SK-N-SH (cell line): ENCODE results near the gene UTP3.

Experiments
- CHD2 ChIP-seq: fragments of 150-350 bp; IDR thresholded peaks from 2 replicates; pipeline ENCODE4 v1.6.1; 2018; ENCODE audit warnings: low read length; ENCODE audit not compliant: partially characterized antibody
- EZH2phosphoT487 ChIP-seq: fragments of 200-600 bp; sonication (generic); IDR thresholded peaks from 2 replicates; pipeline ENCODE4 v1.6.1; 2017; ENCODE audit warnings: low read depth, mixed run types, mild to moderate bottlenecking, antibody characterized with exemption, moderate library complexity, borderline replicate concordance
- FOXM1 ChIP-seq: IDR thresholded peaks from 2 replicates; pipeline ENCODE4 v1.4.0; 2012; ENCODE audit warnings: low read depth, mild to moderate bottlenecking
- MXI1 ChIP-seq: IDR thresholded peaks from 2 replicates; pipeline ENCODE4 v1.6.1; 2012; ENCODE audit warnings: mild to moderate bottlenecking, low read depth, low read length, improper control_type of control experiment
- TF ChIP-seq, protein P1 (sequence below): fragments of 200-600 bp; sonication (generic); IDR thresholded peaks from 2 replicates; pipeline ENCODE4 v1.6.1; 2017; ENCODE audit warnings: antibody characterized with exemption, mild to moderate bottlenecking, moderate library complexity

DNA sequence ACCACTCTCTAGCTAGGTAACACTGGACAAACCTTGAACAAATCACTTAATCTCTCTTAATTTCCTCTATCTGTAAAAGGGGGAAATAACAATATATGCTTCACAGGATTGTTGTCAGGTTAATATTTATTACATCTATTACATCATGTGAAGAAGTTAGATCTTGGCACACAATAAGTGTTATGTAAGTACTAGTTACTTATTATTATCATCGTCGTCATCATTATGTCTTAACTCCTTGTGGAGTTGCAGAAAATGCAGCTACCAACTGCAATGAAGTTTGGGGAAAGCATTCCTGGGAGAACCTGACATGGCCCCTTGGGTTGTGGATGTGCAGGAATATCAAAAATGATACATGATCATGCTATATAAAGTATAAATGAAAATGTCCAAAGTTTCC lies 17.2 kb upstream of the UTP3 start:
- TF ChIP-seq MXI1 (no peak), FOXM1 (no peak), EZH2phosphoT487 (no peak), CHD2 (no peak)
- TF ChIP-seq, protein P1, sequence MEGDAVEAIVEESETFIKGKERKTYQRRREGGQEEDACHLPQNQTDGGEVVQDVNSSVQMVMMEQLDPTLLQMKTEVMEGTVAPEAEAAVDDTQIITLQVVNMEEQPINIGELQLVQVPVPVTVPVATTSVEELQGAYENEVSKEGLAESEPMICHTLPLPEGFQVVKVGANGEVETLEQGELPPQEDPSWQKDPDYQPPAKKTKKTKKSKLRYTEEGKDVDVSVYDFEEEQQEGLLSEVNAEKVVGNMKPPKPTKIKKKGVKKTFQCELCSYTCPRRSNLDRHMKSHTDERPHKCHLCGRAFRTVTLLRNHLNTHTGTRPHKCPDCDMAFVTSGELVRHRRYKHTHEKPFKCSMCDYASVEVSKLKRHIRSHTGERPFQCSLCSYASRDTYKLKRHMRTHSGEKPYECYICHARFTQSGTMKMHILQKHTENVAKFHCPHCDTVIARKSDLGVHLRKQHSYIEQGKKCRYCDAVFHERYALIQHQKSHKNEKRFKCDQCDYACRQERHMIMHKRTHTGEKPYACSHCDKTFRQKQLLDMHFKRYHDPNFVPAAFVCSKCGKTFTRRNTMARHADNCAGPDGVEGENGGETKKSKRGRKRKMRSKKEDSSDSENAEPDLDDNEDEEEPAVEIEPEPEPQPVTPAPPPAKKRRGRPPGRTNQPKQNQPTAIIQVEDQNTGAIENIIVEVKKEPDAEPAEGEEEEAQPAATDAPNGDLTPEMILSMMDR, result no peak
